GM19193 (cell line): Measurements from ENCODE around the gene PPFIBP1.

Experiments
- POLR2A ChIP-seq: IDR thresholded peaks from 4 replicates; pipeline ENCODE4 v1.6.1; 2011; ENCODE audit not compliant: insufficient read depth, insufficient read length; ENCODE audit errors: extremely low read depth

PPFIBP1 gene

DNA sequence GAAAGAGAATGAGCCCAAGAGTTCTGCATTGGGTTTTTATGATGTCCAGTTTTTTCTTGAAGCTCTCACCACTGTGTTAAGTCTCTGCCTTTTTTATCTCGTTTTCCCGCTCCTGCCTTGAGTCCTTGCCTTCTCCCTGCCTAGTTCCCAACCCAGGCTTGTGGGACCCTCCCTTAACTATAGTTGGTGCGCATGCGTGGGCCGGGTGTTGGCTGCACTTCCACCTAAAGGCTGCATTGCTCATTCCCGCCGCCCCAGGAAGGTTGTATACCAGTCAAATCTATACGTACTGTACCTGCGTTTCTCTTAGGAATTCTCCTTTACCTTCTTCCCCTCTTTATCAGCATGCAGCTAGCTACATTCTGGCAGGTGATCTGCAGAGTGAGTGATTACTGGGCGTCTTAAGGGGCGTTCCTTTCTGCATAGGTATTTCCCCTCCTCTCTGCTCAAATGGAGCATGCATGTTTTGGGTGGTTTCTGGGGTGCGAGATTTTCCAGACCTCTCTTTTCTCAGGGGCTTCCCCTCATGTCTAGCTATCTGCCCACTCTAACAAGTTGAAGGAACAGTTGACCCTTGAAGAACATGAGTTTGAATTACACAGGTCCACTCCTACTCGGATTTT, 165.7 kb downstream of the PPFIBP1 start:
- TF ChIP-seq POLR2A: no peak

- no peak for TF ChIP-seq POLR2A
Measured at GRCh38 chr12:27693403-27693802, 169.4 kb downstream of the PPFIBP1 start.

DNA sequence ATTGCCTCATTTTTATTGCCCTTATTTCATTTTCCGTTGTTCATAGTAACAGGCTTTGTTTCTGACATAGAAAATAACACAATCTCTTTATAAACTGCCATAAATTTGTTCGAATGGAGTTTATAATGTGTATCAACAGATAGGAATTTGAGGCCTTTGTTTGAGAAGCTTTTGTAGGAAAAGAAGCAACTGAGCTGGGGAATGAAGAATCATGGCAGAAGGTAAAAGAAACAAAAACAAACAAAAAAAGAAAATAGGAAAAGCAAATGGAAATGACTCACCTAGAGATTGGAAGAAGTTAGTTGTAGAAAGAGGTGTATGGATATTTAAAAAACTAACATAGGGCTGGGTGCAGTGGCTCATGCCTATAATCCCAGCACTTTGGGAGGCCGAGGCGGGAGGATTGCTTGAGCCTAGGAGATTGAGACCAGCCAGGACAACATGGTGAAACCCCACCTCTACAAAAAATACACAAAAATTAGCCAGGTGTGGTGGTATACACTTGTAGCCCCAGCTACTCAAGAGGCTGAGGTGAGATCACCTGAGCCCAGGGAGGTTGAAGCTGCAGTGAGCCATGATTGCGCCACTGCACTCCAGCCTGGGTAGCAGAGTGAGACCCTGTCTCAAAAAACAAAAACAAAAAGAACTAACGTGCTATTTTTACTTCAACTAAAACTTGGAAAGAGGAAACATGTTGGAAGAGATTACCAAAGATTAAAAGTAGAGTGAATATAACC, 171.7 kb downstream of the PPFIBP1 start:
- TF ChIP-seq POLR2A: no peak

DNA sequence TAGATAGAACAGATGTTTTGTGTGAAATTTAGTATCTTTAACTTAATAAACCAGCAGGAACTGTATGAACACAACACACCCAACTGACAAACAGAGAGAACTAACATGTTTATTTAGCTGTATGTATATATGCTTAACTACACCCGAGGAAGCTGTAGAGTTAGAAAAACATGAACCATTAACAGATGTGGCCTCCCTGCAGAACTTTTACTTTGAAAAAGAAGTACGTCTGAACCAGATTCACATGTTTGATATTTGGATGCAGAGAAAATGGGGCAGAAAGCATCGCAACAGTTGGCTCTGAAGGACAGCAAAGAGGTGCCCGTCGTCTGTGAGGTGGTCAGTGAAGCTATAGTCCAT, 172.3 kb downstream of the PPFIBP1 start, which contains the start of gene REP15:
Gene REP15, plus strand, starts transcription at position 155 of the 360 bp plus-strand sequence. Its CDS starts 116 bp downstream, at position 271.
- no peak for TF ChIP-seq POLR2A

DNA sequence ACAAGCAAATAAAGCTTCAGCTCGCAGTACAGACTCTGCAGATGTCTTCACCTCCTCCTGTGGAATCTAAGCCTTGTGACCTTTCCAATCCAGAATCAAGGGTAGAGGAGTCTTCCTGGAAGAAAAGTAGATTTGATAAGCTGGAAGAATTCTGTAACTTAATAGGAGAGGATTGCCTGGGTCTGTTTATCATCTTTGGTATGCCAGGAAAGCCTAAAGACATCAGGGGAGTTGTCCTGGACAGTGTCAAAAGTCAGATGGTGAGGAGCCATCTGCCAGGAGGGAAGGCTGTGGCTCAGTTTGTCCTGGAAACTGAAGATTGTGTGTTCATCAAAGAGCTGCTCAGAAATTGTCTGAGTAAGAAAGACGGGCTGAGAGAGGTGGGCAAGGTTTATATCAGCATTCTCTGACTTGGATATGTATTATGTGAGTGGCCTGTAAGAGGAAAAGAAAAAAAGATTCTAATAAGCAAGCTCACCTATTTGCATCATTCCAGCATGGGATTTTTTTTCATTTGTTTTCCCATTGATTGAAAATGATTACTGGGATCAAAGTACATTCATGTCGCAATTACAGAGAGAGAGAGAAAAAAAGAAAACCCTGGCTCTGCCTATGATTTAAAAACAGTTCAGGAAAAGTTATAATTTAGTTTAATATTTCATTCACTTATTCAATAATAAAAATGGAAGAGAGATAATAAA, 173.0 kb downstream of the PPFIBP1 start:
- TF ChIP-seq POLR2A: no peak

DNA sequence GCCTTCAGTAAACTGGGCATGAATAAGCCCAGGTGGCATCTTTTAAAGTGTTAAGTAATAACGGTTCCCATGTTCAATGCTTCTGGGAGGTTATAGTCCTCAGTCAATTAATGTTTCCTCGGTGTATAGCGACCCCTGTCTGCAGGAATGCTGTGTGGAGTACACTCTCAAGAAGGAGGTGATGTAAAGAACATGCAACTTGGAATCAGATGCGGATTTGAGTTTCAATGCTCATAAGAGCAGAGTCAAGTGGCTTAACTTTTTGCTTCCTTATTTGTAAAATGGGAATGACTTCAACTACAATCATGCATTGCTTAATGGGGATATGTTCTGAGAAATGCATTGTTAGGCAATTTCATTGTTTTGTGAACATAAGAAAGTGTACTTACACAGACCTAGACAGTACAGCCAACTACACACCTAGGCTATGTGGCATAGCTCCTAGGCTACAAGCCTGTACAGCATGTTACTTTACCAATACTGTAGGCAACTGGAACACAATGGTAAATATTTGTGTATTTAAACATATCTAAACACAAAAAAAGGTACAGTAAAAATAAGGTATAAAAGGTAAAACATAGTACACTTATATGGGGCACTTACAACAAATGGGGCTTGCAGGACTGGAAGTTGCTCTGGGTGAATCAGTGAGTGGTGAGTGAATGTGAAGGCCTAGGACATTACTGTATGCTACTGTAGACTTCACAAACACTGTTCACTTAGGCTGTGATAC, 179.9 kb downstream of the PPFIBP1 start:
- no peak for TF ChIP-seq POLR2A

- no peak for TF ChIP-seq POLR2A
Measured at GRCh38 chr12:27705263-27705662, 181.3 kb downstream of the PPFIBP1 start.

DNA sequence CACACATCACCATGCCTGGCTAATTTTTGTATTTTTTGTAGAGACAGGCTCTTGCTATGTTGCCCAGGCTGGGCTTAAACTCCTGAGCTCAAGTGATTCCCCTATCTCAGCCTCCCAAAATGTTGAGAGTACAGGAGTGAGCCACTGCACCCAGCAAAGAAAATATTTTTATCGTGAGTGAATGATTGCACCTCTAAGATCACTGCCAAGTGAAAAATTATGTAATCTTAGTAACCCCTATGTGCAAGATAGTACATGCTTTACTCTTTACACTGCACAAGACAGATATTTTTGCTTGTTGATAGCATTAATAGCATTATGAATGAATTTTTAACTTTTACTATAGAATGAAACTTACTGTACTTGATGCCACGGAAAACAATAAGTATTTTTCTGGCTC, 183.2 kb downstream of the PPFIBP1 start:
- TF ChIP-seq POLR2A: no peak

GRCh38 chr12:27709212-27709931, 185.4 kb downstream of the PPFIBP1 start:
- no peak for TF ChIP-seq POLR2A

DNA sequence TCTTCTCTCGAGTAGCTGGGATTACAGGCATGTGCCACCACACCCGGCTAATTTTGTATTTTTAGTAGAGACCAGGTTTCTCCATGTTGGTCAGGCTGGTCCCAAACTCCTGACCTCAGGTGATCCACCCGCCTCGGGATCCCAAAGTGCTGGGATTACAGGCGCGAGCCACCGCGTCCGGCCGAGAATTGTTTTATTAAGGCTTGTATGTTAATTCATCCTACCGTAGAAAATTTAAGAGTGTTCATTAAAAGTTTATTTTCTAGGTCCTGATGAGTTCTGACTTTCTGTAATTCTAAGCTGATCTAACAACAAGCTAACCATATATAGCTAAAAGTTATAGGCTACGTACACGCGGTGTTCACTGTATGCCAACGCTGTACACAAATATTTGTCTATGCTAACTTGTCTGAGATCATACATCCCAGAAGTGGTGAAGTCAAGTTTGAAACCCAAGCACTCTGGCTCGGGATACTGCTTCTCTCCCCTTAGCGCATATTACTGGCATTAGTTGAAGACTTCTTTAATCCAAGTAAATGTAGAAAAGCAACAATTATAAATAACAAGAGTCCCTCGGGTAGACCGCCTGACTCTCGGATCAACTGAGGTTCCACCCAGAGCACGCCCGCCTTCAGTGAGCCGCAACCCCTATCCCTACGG, 186.1 kb downstream of the PPFIBP1 start:
- no peak for TF ChIP-seq POLR2A

GRCh38 chr12:27710592-27711316, 186.7 kb downstream of the PPFIBP1 start, which contains the start of gene MRPS35:
TSS of gene MRPS35 (plus strand) at chr12:27710832. CDS start at chr12:27710844, 12 bp downstream.
- TF ChIP-seq POLR2A: peak; percentile 98

GRCh38 chr12:27711317-27711682, 187.3 kb downstream of the PPFIBP1 start:
- TF ChIP-seq POLR2A: no peak

DNA sequence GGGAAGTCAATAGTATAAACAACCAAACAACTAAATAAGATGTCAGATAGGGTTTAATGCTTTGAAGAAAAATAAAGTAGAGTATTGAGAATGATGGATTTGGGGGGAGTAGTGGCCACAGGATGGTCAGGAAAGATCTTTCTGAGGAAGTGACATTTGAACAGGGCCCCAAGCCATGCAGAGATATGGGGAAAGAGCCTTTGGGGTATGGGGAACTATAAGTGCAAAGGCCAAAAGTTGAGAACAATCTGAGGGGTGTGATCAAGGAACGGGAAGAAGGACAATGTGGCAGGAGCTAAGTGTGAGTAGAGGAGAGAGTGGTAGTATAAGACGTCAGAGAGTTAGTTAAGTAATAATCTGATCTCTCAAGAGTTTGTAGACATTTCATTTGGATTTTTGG, 188.0 kb downstream of the PPFIBP1 start:
- no peak for TF ChIP-seq POLR2A
